HL-60 (cell line): ENCODE data around the gene CLIP4.

ENCODE experiments used
- DNase-seq, 2 experiments: peaks; one replicate each; pipeline ENCODE4 v3.0.0-alpha.2; 2010 to 2020; ENCODE audit warnings: low read depth in 1 of 2, low spot score in 1 of 2
- H3K27ac ChIP-seq: fragments of 250-450 bp; sonication (Bioruptor Pico); replicated peaks from 2 replicates; pipeline ENCODE4 v1.5.1; 2020; ENCODE audit warnings: mild to moderate bottlenecking, moderate library complexity
- H3K27me3 ChIP-seq: fragments of 250-450 bp; sonication (Bioruptor Pico); 2 replicates; pipeline ENCODE4 v1.5.1; 2021; ENCODE audit warnings: mild to moderate bottlenecking, moderate library complexity; ENCODE audit not compliant: insufficient read depth, poor library complexity, severe bottlenecking
- H3K4me3 ChIP-seq: replicated peaks from 2 replicates; pipeline ENCODE4 v1.5.1; 2011; ENCODE audit warnings: mild to moderate bottlenecking, control low read depth, low read length; ENCODE audit not compliant: insufficient read depth
- CTCF ChIP-seq: IDR thresholded peaks from one replicate; pipeline ENCODE4 v1.5.1; 2011; ENCODE audit warnings: low read length, control low read depth, inconsistent platforms; ENCODE audit not compliant: insufficient read depth
- GABPA ChIP-seq: IDR thresholded peaks from 2 replicates; pipeline ENCODE4 v1.6.1; 2012; ENCODE audit warnings: low read depth
- POLR2AphosphoS5 ChIP-seq: IDR thresholded peaks from 2 replicates; pipeline ENCODE4 v1.6.1; 2012; ENCODE audit warnings: low read depth
- SPI1 ChIP-seq: IDR thresholded peaks from 2 replicates; pipeline ENCODE4 v1.6.1; 2012; ENCODE audit warnings: low read depth, mild to moderate bottlenecking, borderline replicate concordance
- TF ChIP-seq, protein P1 (sequence below): IDR thresholded peaks from 2 replicates; pipeline ENCODE4 v1.6.1; 2012; ENCODE audit warnings: low read depth; ENCODE audit not compliant: insufficient replicate concordance

The CLIP4 gene

GRCh38 chr2:29160184-29160583, 45.0 kb downstream of the CLIP4 start:
- no peak overlapping the region for H3K4me3 ChIP-seq
- no peak for DNase-seq
- no peak overlapping the region for H3K27ac ChIP-seq
- H3K27me3 ChIP-seq = peaks cover 22% of the 10 kb centered on the region
- no peak for TF ChIP-seq CTCF
- TF ChIP-seq GABPA = no peak
- TF ChIP-seq SPI1 = no peak

- Histone ChIP-seq H3K27ac (no peak overlapping the region), H3K27me3 (peaks cover 18% of the 10 kb centered on the region), H3K4me3 (no peak overlapping the region)
- no peak for TF ChIP-seq CTCF
- TF ChIP-seq, protein P1, sequence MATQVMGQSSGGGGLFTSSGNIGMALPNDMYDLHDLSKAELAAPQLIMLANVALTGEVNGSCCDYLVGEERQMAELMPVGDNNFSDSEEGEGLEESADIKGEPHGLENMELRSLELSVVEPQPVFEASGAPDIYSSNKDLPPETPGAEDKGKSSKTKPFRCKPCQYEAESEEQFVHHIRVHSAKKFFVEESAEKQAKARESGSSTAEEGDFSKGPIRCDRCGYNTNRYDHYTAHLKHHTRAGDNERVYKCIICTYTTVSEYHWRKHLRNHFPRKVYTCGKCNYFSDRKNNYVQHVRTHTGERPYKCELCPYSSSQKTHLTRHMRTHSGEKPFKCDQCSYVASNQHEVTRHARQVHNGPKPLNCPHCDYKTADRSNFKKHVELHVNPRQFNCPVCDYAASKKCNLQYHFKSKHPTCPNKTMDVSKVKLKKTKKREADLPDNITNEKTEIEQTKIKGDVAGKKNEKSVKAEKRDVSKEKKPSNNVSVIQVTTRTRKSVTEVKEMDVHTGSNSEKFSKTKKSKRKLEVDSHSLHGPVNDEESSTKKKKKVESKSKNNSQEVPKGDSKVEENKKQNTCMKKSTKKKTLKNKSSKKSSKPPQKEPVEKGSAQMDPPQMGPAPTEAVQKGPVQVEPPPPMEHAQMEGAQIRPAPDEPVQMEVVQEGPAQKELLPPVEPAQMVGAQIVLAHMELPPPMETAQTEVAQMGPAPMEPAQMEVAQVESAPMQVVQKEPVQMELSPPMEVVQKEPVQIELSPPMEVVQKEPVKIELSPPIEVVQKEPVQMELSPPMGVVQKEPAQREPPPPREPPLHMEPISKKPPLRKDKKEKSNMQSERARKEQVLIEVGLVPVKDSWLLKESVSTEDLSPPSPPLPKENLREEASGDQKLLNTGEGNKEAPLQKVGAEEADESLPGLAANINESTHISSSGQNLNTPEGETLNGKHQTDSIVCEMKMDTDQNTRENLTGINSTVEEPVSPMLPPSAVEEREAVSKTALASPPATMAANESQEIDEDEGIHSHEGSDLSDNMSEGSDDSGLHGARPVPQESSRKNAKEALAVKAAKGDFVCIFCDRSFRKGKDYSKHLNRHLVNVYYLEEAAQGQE = no peak
- no peak for TF ChIP-seq POLR2AphosphoS5
- no peak for TF ChIP-seq GABPA
- no peak for TF ChIP-seq SPI1
- no peak for DNase-seq
Measured at GRCh38 chr2:29162204-29162928, 47.2 kb downstream of the CLIP4 start.

DNA sequence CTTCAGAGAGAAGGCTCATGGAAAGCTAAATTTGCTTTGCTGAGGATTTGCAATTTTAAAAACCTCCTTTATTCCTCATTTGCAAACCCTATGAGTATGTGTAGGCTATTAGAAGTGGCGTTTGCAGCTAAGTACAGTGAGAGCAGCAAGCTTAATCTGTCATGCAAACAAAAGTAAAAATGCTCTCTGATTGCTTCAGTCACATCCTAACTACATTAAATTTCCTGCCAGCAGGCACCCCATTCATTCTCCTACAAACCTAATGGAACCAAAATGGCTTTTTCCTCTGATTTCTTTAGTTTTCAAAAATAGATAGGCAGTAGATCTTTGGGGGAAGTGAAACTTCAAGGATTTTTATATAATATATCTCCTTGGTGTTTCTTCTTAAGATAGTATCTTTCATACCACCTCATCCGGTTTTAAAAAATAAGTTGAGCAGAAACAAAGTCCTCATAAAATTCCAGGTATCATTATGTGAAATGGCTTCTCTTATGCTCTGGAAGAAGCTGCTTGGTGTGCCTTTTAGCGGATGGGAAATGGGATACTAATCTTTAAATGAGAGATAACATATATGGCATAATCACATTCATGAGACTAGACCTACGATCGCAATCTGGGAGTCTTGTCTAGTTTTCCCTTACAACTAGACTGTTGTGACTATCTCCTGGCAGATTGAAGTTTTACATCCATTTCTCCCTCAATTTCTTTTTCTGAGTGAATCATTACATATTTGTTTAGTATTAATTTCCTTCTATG, 49.1 kb downstream of the CLIP4 start:
- Histone ChIP-seq H3K4me3 (no peak overlapping the region), H3K27me3 (peaks cover 12% of the 10 kb centered on the region), H3K27ac (no peak overlapping the region)
- TF ChIP-seq POLR2AphosphoS5 (no peak), SPI1 (no peak), GABPA (no peak), CTCF (no peak)
- TF ChIP-seq, protein P1 = no peak
- no peak for DNase-seq
